M059J (cell line): ENCODE measurements around the gene MTHFS. TPM values are rescaled to one million over a fixed set of nuclear protein-coding genes. Genes with fewer than 3 reads are reported as not detected.
A peak's percentile ranks its signal among the peaks of the same experiment; 100 is the strongest.
"Not testable (repeated sequence)": the region's sequence is repeated elsewhere in the genome, so short reads cannot be mapped to it uniquely, and the experiment has no call there.

ENCODE experiments used
- DNase-seq: peaks from one replicate; pipeline ENCODE4 v3.0.0-alpha.2; 2012; ENCODE audit warnings: low read depth
- total RNA-seq: library from RNA; depleted of rRNA; stranded (reverse); fragments of >200 nt; shearing (Covaris generic); gene quantifications from 2 replicates; pipeline ENCODE4 v1.2.3, GENCODE V29; 2014

The MTHFS gene
- total RNA-seq, 1 experiment from 2014 or later = 88.5 TPM

- not testable (repeated sequence) for DNase-seq
Measured at GRCh38 chr15:79915776-79916501, 19.1 kb upstream of the MTHFS start.

GRCh38 chr15:79914728-79915127 is 17.9 kb upstream of the MTHFS start:
- no peak for DNase-seq

GRCh38 chr15:79909556-79910335 is 12.9 kb upstream of the MTHFS start:
- not testable (repeated sequence) for DNase-seq

- no peak for DNase-seq
Measured at GRCh38 chr15:79904271-79904670, 7.5 kb upstream of the MTHFS start.

- DNase-seq = no peak
Measured at GRCh38 chr15:79903626-79904025, 6.8 kb upstream of the MTHFS start.

- DNase-seq = no peak
Measured at GRCh38 chr15:79903144-79903543, 6.3 kb upstream of the MTHFS start.

- DNase-seq = no peak
Measured at GRCh38 chr15:79901958-79902357, 5.1 kb upstream of the MTHFS start.

- not testable (repeated sequence) for DNase-seq
Measured at GRCh38 chr15:79900818-79901378, 4.1 kb upstream of the MTHFS start.

GRCh38 chr15:79900087-79900486 is 3.3 kb upstream of the MTHFS start:
- DNase-seq = no peak

GRCh38 chr15:79898786-79899185 is 2.0 kb upstream of the MTHFS start:
- peak; percentile 17 for DNase-seq

- no peak for DNase-seq
Measured at GRCh38 chr15:79898369-79898768, 1.6 kb upstream of the MTHFS start.

- no peak for DNase-seq
Measured at GRCh38 chr15:79897701-79898113, 893 bp upstream of the MTHFS start.

- no peak for DNase-seq
Measured at GRCh38 chr15:79897380-79897678, 515 bp upstream of the MTHFS start.

- peak; percentile 12 for DNase-seq
Measured at GRCh38 chr15:79896131-79896633, 632 bp downstream of the MTHFS start.

GRCh38 chr15:79887054-79887930 is 9.5 kb downstream of the MTHFS start:
- DNase-seq = no peak

- DNase-seq = no peak
Measured at GRCh38 chr15:79886124-79886523, 10.7 kb downstream of the MTHFS start.

- DNase-seq = no peak
Measured at GRCh38 chr15:79884204-79884596, 12.6 kb downstream of the MTHFS start.

- DNase-seq = no peak
Measured at GRCh38 chr15:79883579-79884203, 13.1 kb downstream of the MTHFS start.

GRCh38 chr15:79881668-79882067 is 15.1 kb downstream of the MTHFS start:
- no peak for DNase-seq

- no peak for DNase-seq
Measured at GRCh38 chr15:79881254-79881653, 15.6 kb downstream of the MTHFS start.

- no peak for DNase-seq
Measured at GRCh38 chr15:79878078-79878705, 18.6 kb downstream of the MTHFS start.
